Measurements from ENCODE around the gene MAGI2.

The MAGI2 gene

GRCh38 chr7:78017591-78018100 lies 1435.8 kb downstream of the MAGI2 start:
- TF ChIP-seq CTCF (IDR thresholded peaks at IDR 0.05; ENCODE audit: control extremely low read depth, extremely low read depth, low read depth, missing control alignments), result no peak
- ChIA-PET CTCF (interaction anchor here (1.0 to 5.7 kb wide), 5 partner anchors 10 to 41 kb away, joined by 3 to 61 read pairs (median 3); no protein-coding TSS in a partner anchor), POLR2A (no interaction called here)
- no peak for DNase-seq (ENCODE audit: extremely low spot score)

GRCh38 chr7:78015574-78016260 lies 1437.8 kb downstream of the MAGI2 start:
- no peak for DNase-seq (ENCODE audit: extremely low spot score)
- CTCF ChIA-PET, result interaction anchor here (5.7 kb wide), 1 partner anchor 24 kb away, joined by 61 read pairs; no protein-coding TSS in a partner anchor
- no peak for TF ChIP-seq CTCF (IDR thresholded peaks at IDR 0.05; ENCODE audit: control extremely low read depth, extremely low read depth, low read depth, missing control alignments)
- POLR2A ChIA-PET, result no interaction called here

- POLR2A ChIA-PET, result no interaction called here
- DNase-seq (ENCODE audit: extremely low spot score), result no peak
- no peak for TF ChIP-seq CTCF (IDR thresholded peaks at IDR 0.05; ENCODE audit: control extremely low read depth, extremely low read depth, low read depth, missing control alignments)
- CTCF ChIA-PET, result interaction anchor here (0.9 kb wide), 1 partner anchor 17 kb away, joined by 3 read pairs; no protein-coding TSS in a partner anchor
Measured at GRCh38 chr7:78014401-78014800, 1439.1 kb downstream of the MAGI2 start.

GRCh38 chr7:78013386-78013785 lies 1440.1 kb downstream of the MAGI2 start:
- DNase-seq (ENCODE audit: extremely low spot score), result no peak
- ChIA-PET POLR2A (no interaction called here), CTCF (no interaction called here)
- TF ChIP-seq CTCF (IDR thresholded peaks at IDR 0.05; ENCODE audit: control extremely low read depth, extremely low read depth, low read depth, missing control alignments), result no peak

- ChIA-PET POLR2A (no interaction called here), CTCF (no interaction called here)
Measured at GRCh38 chr7:78011642-78012041, 1441.8 kb downstream of the MAGI2 start.

GRCh38 chr7:78007231-78007630 lies 1446.2 kb downstream of the MAGI2 start:
- POLR2A ChIA-PET, result no interaction called here
- CTCF ChIA-PET, result no interaction called here
- no peak for TF ChIP-seq CTCF (IDR thresholded peaks at IDR 0.05; ENCODE audit: control extremely low read depth, extremely low read depth, low read depth, missing control alignments)
- DNase-seq (ENCODE audit: extremely low spot score), result no peak

More at GRCh38 chr7:78011642-78012041, 1441.8 kb downstream of the MAGI2 start:
- DNase-seq (ENCODE audit: extremely low spot score), result no peak
- TF ChIP-seq CTCF (IDR thresholded peaks at IDR 0.05; ENCODE audit: control extremely low read depth, extremely low read depth, low read depth, missing control alignments), result no peak
